Psoas muscle (tissue), 8 donors: ENCODE results near the gene SLC9A5. TPM values are rescaled to one million over a fixed set of nuclear protein-coding genes. Genes with fewer than 3 reads are reported as not detected.
A peak's percentile ranks its signal among the peaks of the same experiment; 100 is the strongest.

Experiments used
- ATAC-seq, 4 donors: fragments of 200-7000 bp; cut with Tn5 transposase; one replicate each; pipeline ENCODE4 v1.9.1; 2020; ENCODE audit warnings: moderate library complexity in 3 of 4, mild to moderate bottlenecking in 2 of 4
- DNase-seq, 2 donors: peaks; one replicate each; pipeline ENCODE4 v3.0.0-alpha.2; 2020
- H3K27ac ChIP-seq: fragments of 200-600 bp; one replicate; pipeline ENCODE4 v1.8.0; 2022
- H3K27me3 ChIP-seq, 3 donors: fragments of 200-600 bp in 1 of 3; one replicate each; pipeline versions ENCODE4 v1.6.1 to v1.8.0; 2013 to 2022; ENCODE audit warnings: low read length in 2 of 3, mild to moderate bottlenecking in 2 of 3, moderate library complexity in 1 of 3; ENCODE audit not compliant: insufficient read depth in 3 of 3
- H3K36me3 ChIP-seq, 2 donors: fragments of 200-600 bp in 1 of 2; one replicate each; pipeline versions ENCODE4 v1.6.1 to v1.8.0; 2013 to 2022; ENCODE audit warnings: low read depth in 1 of 2, mild to moderate bottlenecking in 1 of 2, moderate library complexity in 1 of 2; ENCODE audit not compliant: insufficient read depth in 1 of 2
- H3K4me1 ChIP-seq: fragments of 200-600 bp; one replicate; pipeline ENCODE4 v1.8.0; 2022
- H3K4me3 ChIP-seq: fragments of 200-600 bp; one replicate; pipeline ENCODE4 v1.8.0; 2022; ENCODE audit warnings: mild to moderate bottlenecking
- H3K9me3 ChIP-seq: fragments of 200-600 bp; one replicate; pipeline ENCODE4 v1.8.0; 2022
- CTCF ChIP-seq: fragments of 200-600 bp; IDR thresholded peaks from one replicate; pipeline ENCODE4 v1.8.0; 2022; ENCODE audit warnings: antibody characterized with exemption
- WGBS, 3 donors: extraction: QIAGEN DNeasy Blood & Tissue Kit; methylation state at CpG; one replicate each; pipeline versions ENCODE4 v1.1.6 to v1.1.7; 2013; 5-methylcytosine and 5-hydroxymethylcytosine counted together
- intact Hi-C, 2 donors: fragments of 100-400 bp; cut with DNase I; formaldehyde crosslinking; loops; one replicate each; pipeline versions ENCODE4 v1.11.0 to v1.14.2; 2022
- polyA plus RNA-seq, 3 donors: library from polyadenylated mRNA; stranded (reverse); fragments of 200-250 nt; gene quantifications; one replicate each; pipeline ENCODE4 v1.2.3, GENCODE V29; 2013
- total RNA-seq, 4 donors: library from RNA; stranded (reverse); fragmentation: NEBNext Ultra II Directional in 2 of 4; extraction: Animal tissue kit (Norgen Biotek cat#: 25700) in 2 of 4; gene quantifications; one replicate each; pipeline versions ENCODE4 v1.2.1 to v1.2.4, GENCODE V29; 2021 to 2023
- donor health status: healthy with polysubstance abuse.
- donor health status: DM: no; HTN: no; CAD: no; lungs with moderate emphysema.
- donor health status: Bipolar disorder and iron deficiency.
- donor health status: healthy.
- donor health status: DM: yes; HTN: yes; CAD: no.
- donor health status: DM: no; HTN: no; CAD: no.
- donor health status: DM: no; HTN: no; CAD: no.
- donor health status: DM: yes; HTN: yes; CAD: no.

SLC9A5 gene
- total and polyA plus RNA-seq, 7 donors: 0.52 to 1.7 (median 1.1) TPM

GRCh38 chr16:67206129-67206837 lies 42.5 kb upstream of the SLC9A5 start:
- H3K4me3 ChIP-seq: no peak overlapping the region
- no peak for DNase-seq
- no peaks in the 10 kb centered on the region for H3K27me3 ChIP-seq
- TF ChIP-seq CTCF: no peak
- intact Hi-C loops: no loop called here
- 93 to 95% (median 94%) methylated on average over 8 of the region's 8 CpGs for WGBS, 3 donors
- H3K9me3 ChIP-seq: no peaks in the 10 kb centered on the region
- no peak overlapping the region for H3K27ac ChIP-seq
- ATAC-seq: no peak
- H3K36me3 ChIP-seq: peaks cover 5 to 30% of the 10 kb centered on the region in 2 donors
- peaks cover 26% of the 10 kb centered on the region for H3K4me1 ChIP-seq

GRCh38 chr16:67206838-67207248 lies 41.9 kb upstream of the SLC9A5 start:
- no peak for DNase-seq
- no peak for TF ChIP-seq CTCF
- H3K27ac ChIP-seq: peak overlapping the region; percentile 68
- H3K4me3 ChIP-seq: no peak overlapping the region
- intact Hi-C loops: no loop called here
- peaks cover 26% of the 10 kb centered on the region for H3K4me1 ChIP-seq
- ATAC-seq: no peak
- 92 to 97% (median 93%) methylated on average over 3 of the region's 3 CpGs for WGBS, 3 donors
- H3K27me3 ChIP-seq: no peaks in the 10 kb centered on the region
- peaks cover 5 to 24% of the 10 kb centered on the region in 2 donors for H3K36me3 ChIP-seq
- no peaks in the 10 kb centered on the region for H3K9me3 ChIP-seq

- 35 to 55% (median 37%) methylated on average over 20 to 21 of the region's 21 CpGs for WGBS, 3 donors
- Histone ChIP-seq H3K4me3 (no peak overlapping the region), H3K4me1 (peaks cover 26% of the 10 kb centered on the region), H3K9me3 (no peaks in the 10 kb centered on the region), H3K27me3 (no peaks in the 10 kb centered on the region), H3K36me3 (peaks cover 5 to 20% of the 10 kb centered on the region in 2 donors), H3K27ac (peak overlapping the region; percentile 68)
- intact Hi-C loops: no loop called here
- ATAC-seq: peak; percentile 85 to 88 (median 86)
- DNase-seq: peak; percentile 66 to 84
- no peak for TF ChIP-seq CTCF
Observed at GRCh38 chr16:67207249-67208091, 41.3 kb upstream of the SLC9A5 start.

GRCh38 chr16:67208154-67208896 lies 40.5 kb upstream of the SLC9A5 start:
- Histone ChIP-seq H3K4me3 (no peak overlapping the region), H3K27me3 (no peaks in the 10 kb centered on the region), H3K27ac (peak overlapping the region; percentile 68), H3K9me3 (no peaks in the 10 kb centered on the region), H3K36me3 (peaks cover 0 to 12% of the 10 kb centered on the region in 2 donors), H3K4me1 (peaks cover 27% of the 10 kb centered on the region)
- DNase-seq: no peak
- ATAC-seq: peak; percentile 2 to 12 (median 8)
- no peak for TF ChIP-seq CTCF
- WGBS, 3 donors: 79 to 89% (median 88%) methylated on average over 11 of the region's 11 CpGs
- intact Hi-C loops: no loop called here
